ENCODE measurements around the gene ADAT3.
"Not testable (repeated sequence)": the region's sequence is repeated elsewhere in the genome, so short reads cannot be mapped to it uniquely, and the experiment has no call there.

The ADAT3 gene

GRCh38 chr19:1867349-1867724, 37.9 kb upstream of the ADAT3 start:
- DNase-seq: no peak

- DNase-seq: no peak
These were observed 36.2 kb upstream of the ADAT3 start for GRCh38 chr19:1868971-1869370.

- DNase-seq: no peak
These were observed 34.0 kb upstream of the ADAT3 start for GRCh38 chr19:1871140-1871597.

- DNase-seq: no peak
These were observed 33.6 kb upstream of the ADAT3 start for GRCh38 chr19:1871630-1872029.

- DNase-seq: no peak
These were observed 32.2 kb upstream of the ADAT3 start for GRCh38 chr19:1872807-1873523.

- DNase-seq: peak; percentile 70
These were observed 31.4 kb upstream of the ADAT3 start for GRCh38 chr19:1873524-1874473.

- DNase-seq: no peak
These were observed 30.5 kb upstream of the ADAT3 start for GRCh38 chr19:1874554-1875185.

- not testable (repeated sequence) for DNase-seq
These were observed 29.9 kb upstream of the ADAT3 start for GRCh38 chr19:1875265-1875645.

GRCh38 chr19:1875646-1876495, 29.3 kb upstream of the ADAT3 start:
- DNase-seq: peak; percentile 93

- not testable (repeated sequence) for DNase-seq
These were observed 28.5 kb upstream of the ADAT3 start for GRCh38 chr19:1876496-1877279.

GRCh38 chr19:1877280-1877660, 27.9 kb upstream of the ADAT3 start:
- DNase-seq: not testable (repeated sequence)

GRCh38 chr19:1878583-1878982, 26.6 kb upstream of the ADAT3 start:
- not testable (repeated sequence) for DNase-seq

- not testable (repeated sequence) for DNase-seq
These were observed 25.2 kb upstream of the ADAT3 start for GRCh38 chr19:1879982-1880381.

GRCh38 chr19:1880611-1881392, 24.4 kb upstream of the ADAT3 start:
- DNase-seq: no peak

- peak; percentile 54 for DNase-seq
These were observed 23.7 kb upstream of the ADAT3 start for GRCh38 chr19:1881393-1882088.

GRCh38 chr19:1882089-1882785, 23.0 kb upstream of the ADAT3 start:
- DNase-seq: peak; percentile 68

GRCh38 chr19:1882786-1883692, 22.2 kb upstream of the ADAT3 start:
- no peak for DNase-seq

- no peak for DNase-seq
These were observed 21.4 kb upstream of the ADAT3 start for GRCh38 chr19:1883784-1884183.
